ENCODE results near the gene FAM184A.

Gene FAM184A

GRCh38 chr6:119096721-119097565 is 18.5 kb upstream of the FAM184A start:
- DNase-seq, result no peak

- DNase-seq, result no peak
These were observed 11.8 kb upstream of the FAM184A start for GRCh38 chr6:119090256-119090655.

- DNase-seq, result no peak
These were observed 6.3 kb upstream of the FAM184A start for GRCh38 chr6:119084784-119085183.

- no peak for DNase-seq
These were observed 4.5 kb upstream of the FAM184A start for GRCh38 chr6:119083007-119083406.

- no peak for DNase-seq
These were observed 882 bp upstream of the FAM184A start for GRCh38 chr6:119079283-119079809.

GRCh38 chr6:119077643-119078375 is 655 bp downstream of the FAM184A start:
- DNase-seq, result peak; percentile 18

- no peak for DNase-seq
These were observed 1.1 kb downstream of the FAM184A start for GRCh38 chr6:119077391-119077642.

GRCh38 chr6:119076576-119077390 is 1.7 kb downstream of the FAM184A start:
- no peak for DNase-seq

GRCh38 chr6:119076173-119076572 is 2.3 kb downstream of the FAM184A start:
- no peak for DNase-seq

GRCh38 chr6:119075200-119075981 is 3.1 kb downstream of the FAM184A start:
- no peak for DNase-seq

- no peak for DNase-seq
These were observed 5.0 kb downstream of the FAM184A start for GRCh38 chr6:119073307-119074051.

- DNase-seq, result no peak
These were observed 6.9 kb downstream of the FAM184A start for GRCh38 chr6:119071576-119071975.

GRCh38 chr6:119067091-119067490 is 11.4 kb downstream of the FAM184A start:
- no peak for DNase-seq

- DNase-seq, result no peak
These were observed 11.9 kb downstream of the FAM184A start for GRCh38 chr6:119066517-119066916.

GRCh38 chr6:119065955-119066354 is 12.5 kb downstream of the FAM184A start:
- DNase-seq, result no peak

GRCh38 chr6:119065382-119065781 is 13.1 kb downstream of the FAM184A start:
- no peak for DNase-seq

- DNase-seq, result no peak
These were observed 15.0 kb downstream of the FAM184A start for GRCh38 chr6:119063491-119063890.

GRCh38 chr6:119061215-119061614 is 17.2 kb downstream of the FAM184A start:
- no peak for DNase-seq

- DNase-seq, result no peak
These were observed 18.1 kb downstream of the FAM184A start for GRCh38 chr6:119060255-119060907.

GRCh38 chr6:119055069-119055468 is 23.4 kb downstream of the FAM184A start:
- no peak for DNase-seq

- DNase-seq, result no peak
These were observed 25.5 kb downstream of the FAM184A start for GRCh38 chr6:119052987-119053386.

All from COR-L47 (cell line).